ENCODE results near the gene FBXL7. TPM values are rescaled to one million over a fixed set of nuclear protein-coding genes. Genes with fewer than 3 reads are reported as not detected.

The FBXL7 gene
- total RNA-seq, 1 donor from 2014 or later = 12.3 TPM

- no peaks in the 10 kb centered on the region for H3K9me3 ChIP-seq (ENCODE audit: low read depth)
- H3K4me1 ChIP-seq = no peaks in the 10 kb centered on the region
- H3K4me2 ChIP-seq = no peak overlapping the region
- H4K20me1 ChIP-seq (ENCODE audit: low read depth) = no peaks in the 10 kb centered on the region
- no peaks in the 10 kb centered on the region for H3K36me3 ChIP-seq
- Mint-ChIP-seq H3K4me1 (no peaks in the 10 kb centered on the region), H3K36me3 (peaks cover 7% of the 10 kb centered on the region), H3K4me3 (no peak overlapping the region), H3K9me3 (peaks cover 6% of the 10 kb centered on the region), H3K27ac (no peak overlapping the region), H3K27me3 (ENCODE audit: insufficient read depth, low read depth) (peaks cover 2% of the 10 kb centered on the region)
- H3K27me3 ChIP-seq = no peaks in the 10 kb centered on the region
- H3K27ac ChIP-seq = no peak overlapping the region
- DNase-seq (ENCODE audit: low spot score) = no peak
- no peak overlapping the region for H3K4me3 ChIP-seq
- TF ChIP-seq EZH2phosphoT487 (IDR thresholded peaks at IDR 0.05) = no peak
- TF ChIP-seq EZH2 (IDR thresholded peaks at IDR 0.05) = no peak
- H2AFZ ChIP-seq (replicated peaks) = no peak overlapping the region
- H3F3A ChIP-seq (ENCODE audit: low read depth) = no peaks in the 10 kb centered on the region
- no peak overlapping the region for H3K9ac ChIP-seq
- H3K79me2 ChIP-seq (ENCODE audit: low read depth) = peaks cover 7% of the 10 kb centered on the region
These were observed 238.1 kb downstream of the FBXL7 start for GRCh38 chr5:15737871-15738664.

GRCh38 chr5:15740383-15740782 lies 240.4 kb downstream of the FBXL7 start:
- DNase-seq (ENCODE audit: low spot score) = no peak
- Mint-ChIP-seq H3K27me3 (ENCODE audit: insufficient read depth, low read depth) (peaks cover 2% of the 10 kb centered on the region), H3K4me1 (no peaks in the 10 kb centered on the region), H3K9me3 (peaks cover 14% of the 10 kb centered on the region), H3K27ac (no peak overlapping the region), H3K36me3 (peaks cover 14% of the 10 kb centered on the region), H3K4me3 (no peak overlapping the region)
- TF ChIP-seq EZH2 (IDR thresholded peaks at IDR 0.05) (no peak), EZH2phosphoT487 (IDR thresholded peaks at IDR 0.05) (no peak), CTCF (IDR thresholded peaks at IDR 0.05) (no peak)
- Histone ChIP-seq H3K79me2 (ENCODE audit: low read depth) (peaks cover 7% of the 10 kb centered on the region), H3K4me2 (no peak overlapping the region), H3K4me3 (no peak overlapping the region), H3K27ac (no peak overlapping the region), H3K9me3 (ENCODE audit: low read depth) (peaks cover 4% of the 10 kb centered on the region), H2AFZ (replicated peaks) (no peak overlapping the region), H3K27me3 (no peaks in the 10 kb centered on the region), H3F3A (ENCODE audit: low read depth) (no peaks in the 10 kb centered on the region), H3K4me1 (no peaks in the 10 kb centered on the region), H4K20me1 (ENCODE audit: low read depth) (no peaks in the 10 kb centered on the region), H3K9ac (no peak overlapping the region), H3K36me3 (no peaks in the 10 kb centered on the region)

- H3K4me3 Mint-ChIP-seq = no peak overlapping the region
These were observed 241.6 kb downstream of the FBXL7 start for GRCh38 chr5:15741591-15741990.

GRCh38 chr5:15746833-15747232 lies 246.9 kb downstream of the FBXL7 start:
- no peak overlapping the region for H3K27ac Mint-ChIP-seq
- Histone ChIP-seq H3F3A (ENCODE audit: low read depth) (no peaks in the 10 kb centered on the region), H3K4me1 (no peaks in the 10 kb centered on the region), H2AFZ (replicated peaks) (no peak overlapping the region), H3K27ac (no peak overlapping the region), H3K79me2 (ENCODE audit: low read depth) (no peaks in the 10 kb centered on the region), H3K9me3 (ENCODE audit: low read depth) (peaks cover 4% of the 10 kb centered on the region), H3K36me3 (no peaks in the 10 kb centered on the region), H3K9ac (no peak overlapping the region), H3K4me3 (no peak overlapping the region), H4K20me1 (ENCODE audit: low read depth) (no peaks in the 10 kb centered on the region), H3K4me2 (no peak overlapping the region), H3K27me3 (no peaks in the 10 kb centered on the region)
- peaks cover 12% of the 10 kb centered on the region for H3K36me3 Mint-ChIP-seq
- peaks cover 18% of the 10 kb centered on the region for H3K9me3 Mint-ChIP-seq
- no peaks in the 10 kb centered on the region for H3K4me1 Mint-ChIP-seq
- H3K27me3 Mint-ChIP-seq (ENCODE audit: insufficient read depth, low read depth) = peaks cover 2% of the 10 kb centered on the region
- H3K4me3 Mint-ChIP-seq = no peak overlapping the region
- DNase-seq (ENCODE audit: low spot score) = no peak
- TF ChIP-seq EZH2 (IDR thresholded peaks at IDR 0.05) (no peak), CTCF (IDR thresholded peaks at IDR 0.05) (no peak), EZH2phosphoT487 (IDR thresholded peaks at IDR 0.05) (no peak)

More at GRCh38 chr5:15741591-15741990, 241.6 kb downstream of the FBXL7 start:
- no peaks in the 10 kb centered on the region for H3K36me3 ChIP-seq
- H3K9ac ChIP-seq = no peak overlapping the region
- peaks cover 16% of the 10 kb centered on the region for H3K9me3 Mint-ChIP-seq
- peaks cover 7% of the 10 kb centered on the region for H3K79me2 ChIP-seq (ENCODE audit: low read depth)
- no peak overlapping the region for H3K4me2 ChIP-seq
- H3K27ac ChIP-seq = no peak overlapping the region
- H3F3A ChIP-seq (ENCODE audit: low read depth) = no peaks in the 10 kb centered on the region
- no peak overlapping the region for H3K27ac Mint-ChIP-seq
- no peaks in the 10 kb centered on the region for H3K4me1 Mint-ChIP-seq
- H3K27me3 ChIP-seq = no peaks in the 10 kb centered on the region
- DNase-seq (ENCODE audit: low spot score) = no peak
- peaks cover 2% of the 10 kb centered on the region for H3K27me3 Mint-ChIP-seq (ENCODE audit: insufficient read depth, low read depth)
- H3K36me3 Mint-ChIP-seq = peaks cover 14% of the 10 kb centered on the region
- no peak overlapping the region for H3K4me3 ChIP-seq
- no peak for TF ChIP-seq EZH2 (IDR thresholded peaks at IDR 0.05)
- H3K9me3 ChIP-seq (ENCODE audit: low read depth) = peaks cover 4% of the 10 kb centered on the region
- H2AFZ ChIP-seq (replicated peaks) = no peak overlapping the region
- no peaks in the 10 kb centered on the region for H3K4me1 ChIP-seq
- H4K20me1 ChIP-seq (ENCODE audit: low read depth) = no peaks in the 10 kb centered on the region
